Measurements from ENCODE around the gene CHAF1A.

Gene CHAF1A

DNA sequence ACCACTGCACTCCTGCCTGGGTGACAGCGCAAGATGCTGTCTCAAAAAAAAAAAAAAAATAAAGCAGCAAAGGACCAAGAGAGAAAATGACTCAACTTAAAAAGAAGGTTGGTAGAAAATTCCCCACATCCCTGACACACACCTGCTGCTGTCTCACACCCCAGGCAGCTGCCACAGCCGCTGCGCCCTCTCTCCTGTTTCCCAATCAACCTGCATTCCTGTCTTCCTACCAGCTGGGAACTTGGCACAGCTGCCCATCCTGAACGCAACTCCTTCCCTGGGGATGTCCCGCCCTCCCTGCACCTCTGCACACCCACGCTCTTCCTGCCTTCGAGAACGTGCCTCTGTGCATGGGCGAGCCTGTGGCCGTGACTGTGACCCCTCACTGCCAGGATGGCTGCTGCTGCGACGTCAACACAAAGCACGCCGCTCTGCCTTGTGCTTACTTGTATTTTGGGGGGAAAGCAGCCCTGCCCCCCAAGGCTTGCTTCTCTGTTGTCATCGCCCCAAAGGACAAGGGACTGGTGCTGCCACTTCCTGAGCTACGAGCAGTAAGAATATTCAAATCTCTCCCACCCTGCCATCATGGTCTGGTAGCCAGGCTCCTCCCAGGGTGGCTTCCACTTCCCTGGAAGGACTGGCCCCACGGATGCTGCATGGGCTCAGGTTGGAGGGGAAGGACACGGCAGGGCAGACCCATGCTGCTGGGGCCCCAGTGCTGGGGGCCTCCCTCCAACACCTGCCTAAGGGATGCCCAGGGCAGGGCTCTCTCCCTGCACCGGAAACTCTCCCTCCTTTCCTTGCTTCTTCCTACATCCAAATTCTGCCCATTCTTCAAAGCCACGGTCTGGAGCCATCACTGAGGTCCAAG lies 22.8 kb upstream of the CHAF1A start:
- DNase-seq (ENCODE audit: low read depth in 2 of 2) = no peak

DNA sequence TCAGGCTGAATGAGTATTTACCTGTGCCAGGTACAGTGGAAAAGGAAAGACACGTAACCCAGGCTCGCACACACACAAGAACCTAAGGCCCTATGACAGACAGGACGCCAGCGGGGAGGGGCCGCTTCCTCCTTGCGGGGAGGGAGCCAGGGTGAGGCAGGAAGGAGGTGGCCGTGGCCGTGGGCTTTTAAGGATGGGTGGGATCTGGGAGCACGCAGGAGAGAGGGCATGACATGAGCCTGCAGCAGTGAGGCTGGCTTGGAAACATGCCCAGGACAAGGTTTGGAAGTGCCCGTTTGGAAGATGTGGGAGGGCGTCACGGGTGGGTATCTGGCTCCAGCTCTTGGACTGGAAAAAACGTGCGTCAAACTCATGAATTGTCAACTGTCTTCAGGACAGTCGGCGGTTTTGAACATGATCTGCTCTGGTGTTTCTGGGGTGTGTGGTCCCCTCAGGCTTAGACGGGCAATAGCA lies 22.1 kb upstream of the CHAF1A start:
- peak in 1 of 2 donors; percentile 14 for DNase-seq (ENCODE audit: low read depth in 2 of 2)

DNA sequence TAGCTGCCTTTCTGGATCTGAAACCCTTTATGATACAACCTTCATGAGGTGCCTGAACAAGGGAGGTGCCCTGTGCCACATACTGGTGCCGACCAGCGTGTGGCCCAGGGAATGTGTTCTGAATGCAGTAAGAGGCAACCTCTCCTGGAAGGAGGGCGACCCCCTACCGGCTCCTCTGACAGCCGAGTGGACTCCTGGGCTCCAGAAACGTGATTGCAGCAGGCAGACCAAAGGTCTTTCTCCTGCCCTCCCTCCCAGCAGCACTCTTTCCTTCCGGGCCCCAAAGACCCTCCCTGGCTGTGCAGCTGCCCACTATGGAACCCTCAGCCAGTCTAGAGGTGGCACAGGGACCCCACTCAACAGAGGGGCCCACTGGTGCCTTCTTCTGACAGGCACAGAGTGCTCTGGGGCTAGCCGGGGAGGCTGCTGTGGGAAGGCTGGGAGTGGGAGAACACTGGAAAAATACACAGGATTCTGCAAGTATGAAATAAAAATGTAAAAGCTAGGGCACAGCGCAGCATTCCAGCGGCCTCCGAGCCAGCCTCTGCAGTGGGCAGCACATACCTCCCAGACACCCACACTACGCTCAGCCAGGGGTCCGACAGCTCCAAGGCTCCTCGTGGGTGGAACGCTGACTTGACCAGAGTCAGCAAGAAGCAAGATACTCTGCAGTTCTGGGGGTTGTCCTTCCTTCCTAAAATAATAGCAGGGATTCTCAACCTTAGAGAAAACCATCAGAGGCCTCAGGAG lies 17.0 kb upstream of the CHAF1A start:
- DNase-seq (ENCODE audit: low read depth in 2 of 2) = no peak

DNA sequence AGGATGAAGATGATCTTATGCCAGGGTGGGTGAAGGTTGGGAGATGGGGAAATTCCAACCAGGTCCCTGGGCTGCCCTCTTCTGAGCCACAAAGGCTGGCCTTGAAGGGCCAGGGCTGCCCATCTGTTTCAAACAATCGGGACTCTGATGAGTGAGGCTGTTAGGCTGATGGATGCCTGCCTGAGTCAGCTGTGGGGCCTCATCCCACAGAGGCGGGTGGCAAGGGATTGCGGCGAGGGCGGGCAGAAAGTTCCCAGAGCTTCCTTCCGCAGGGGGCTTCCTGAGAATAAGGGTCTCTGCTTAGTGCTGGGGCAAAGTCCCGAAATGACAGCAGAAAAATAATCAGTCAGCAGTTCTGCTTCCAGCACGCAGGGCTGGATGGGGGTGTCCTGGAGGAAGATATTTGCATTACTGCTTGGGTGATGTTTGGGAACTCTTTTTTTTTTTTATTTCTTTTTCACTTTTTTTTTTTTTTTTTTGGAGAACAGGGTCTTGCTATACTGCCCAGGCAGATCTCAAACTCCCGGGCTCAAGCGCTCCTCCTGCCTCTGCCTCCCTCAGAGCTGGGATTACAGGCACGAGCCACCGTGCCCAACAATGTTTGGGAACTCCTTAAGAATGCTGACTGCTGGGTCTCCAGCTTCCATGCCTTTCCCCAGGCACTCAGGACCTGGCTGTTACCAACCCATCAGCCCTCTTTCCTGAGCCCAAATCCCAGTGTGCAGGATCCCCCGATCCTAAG lies 16.2 kb upstream of the CHAF1A start:
- DNase-seq (ENCODE audit: low read depth in 2 of 2) = no peak

DNA sequence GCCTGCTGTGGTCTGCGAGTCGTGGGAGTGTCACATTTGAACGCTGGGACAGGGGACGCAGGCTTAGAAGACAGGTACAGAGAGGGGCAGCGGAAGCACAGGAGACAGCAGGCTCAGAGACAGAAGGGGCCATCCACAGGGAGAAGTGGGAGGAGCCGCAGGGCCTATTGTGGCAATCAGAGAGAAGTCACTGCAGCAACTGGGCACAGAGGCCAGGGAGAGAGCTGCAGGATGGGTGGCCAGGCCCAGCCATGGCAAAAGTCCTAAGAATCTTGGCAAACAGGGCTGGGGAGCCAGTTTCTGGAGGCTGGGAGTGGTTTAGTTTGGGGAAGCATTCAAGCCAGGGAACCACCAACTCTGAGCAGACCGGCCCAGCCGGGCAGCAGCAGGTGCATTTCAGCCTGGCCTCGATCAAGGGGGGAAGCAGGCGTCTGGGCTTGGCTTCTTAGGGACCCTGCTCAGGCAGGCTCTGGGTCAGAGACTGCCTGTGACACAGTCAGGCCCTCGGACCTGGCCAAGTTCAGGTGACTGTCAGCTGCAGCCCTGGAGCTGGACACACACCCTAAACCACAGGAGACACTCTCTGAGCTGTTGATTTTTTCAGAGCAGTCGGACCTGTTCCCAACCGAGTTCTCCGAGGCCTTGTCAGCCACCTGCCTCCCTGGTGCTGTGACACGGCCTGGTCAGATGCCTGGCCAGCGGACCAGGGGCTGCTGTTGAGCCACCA lies 13.9 kb upstream of the CHAF1A start:
- no peak for DNase-seq (ENCODE audit: low read depth in 2 of 2)

DNA sequence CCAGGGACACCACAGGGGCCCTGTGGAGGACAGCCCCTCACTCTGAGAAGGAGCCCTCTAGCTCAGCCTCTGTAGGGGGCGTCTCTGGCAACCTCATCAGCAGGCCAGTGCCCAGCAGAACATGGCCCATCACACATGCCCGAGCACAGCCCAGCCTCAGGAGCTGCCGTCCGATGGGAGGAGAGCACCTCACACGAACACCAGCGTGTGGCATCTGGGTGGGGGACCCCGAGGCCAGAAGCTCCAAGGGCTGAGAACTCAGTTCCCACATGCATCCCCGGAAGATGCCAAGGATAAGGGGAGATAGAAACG lies 13.4 kb upstream of the CHAF1A start:
- DNase-seq (ENCODE audit: low read depth in 2 of 2) = no peak

DNA sequence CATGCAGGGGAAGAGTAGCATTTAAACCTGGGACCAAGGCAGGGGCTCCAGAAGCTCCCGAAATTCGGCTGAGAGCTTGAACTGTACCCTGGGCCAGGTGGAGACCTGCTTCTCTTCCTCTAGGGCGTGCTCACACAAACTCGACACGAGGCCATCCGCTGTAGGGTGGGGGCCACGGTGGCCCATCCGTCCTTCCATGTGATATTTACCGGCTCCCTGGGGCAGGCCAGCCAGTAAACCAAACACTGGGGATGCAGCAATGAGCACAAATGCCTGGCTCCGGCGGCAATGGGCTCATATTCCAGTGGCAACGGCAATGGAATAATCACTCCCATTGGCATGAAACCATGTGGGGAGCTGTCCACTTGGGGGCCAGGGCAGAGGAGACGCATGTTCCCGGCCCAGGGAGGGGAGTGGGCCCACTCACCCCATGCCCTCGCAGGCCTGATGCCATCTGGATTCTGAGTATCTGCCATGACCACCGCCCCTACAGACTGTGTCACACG lies 12.9 kb upstream of the CHAF1A start:
- DNase-seq (ENCODE audit: low read depth in 2 of 2) = no peak

DNA sequence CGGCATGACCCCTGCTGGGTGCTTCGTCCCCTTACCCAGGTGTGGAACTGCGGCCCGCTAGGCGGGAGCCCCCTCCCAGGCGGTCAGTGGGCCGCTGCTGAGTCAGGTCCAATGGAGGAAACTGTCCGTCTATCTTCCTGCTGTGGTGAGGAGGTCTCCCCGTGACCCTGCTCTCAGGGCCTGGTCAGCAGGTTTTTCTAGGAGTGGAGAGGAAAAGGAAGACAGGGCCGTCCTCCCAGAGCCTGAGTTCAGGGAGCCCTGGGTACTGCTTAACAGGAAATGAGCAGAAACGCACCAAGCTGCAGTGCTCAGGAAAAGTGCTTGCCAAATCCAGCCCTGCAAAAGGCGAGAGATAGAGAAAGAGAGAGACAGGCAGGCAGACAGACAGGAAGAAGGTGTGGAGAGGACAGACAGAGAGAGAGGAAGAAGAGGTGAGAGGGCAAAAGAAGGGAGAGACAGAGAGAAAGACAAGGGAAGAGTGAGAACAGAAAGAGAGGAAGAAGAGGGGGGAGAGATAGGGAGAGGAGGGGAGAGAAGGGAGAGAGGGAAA lies 12.3 kb upstream of the CHAF1A start:
- no peak for DNase-seq (ENCODE audit: low read depth in 2 of 2)

DNA sequence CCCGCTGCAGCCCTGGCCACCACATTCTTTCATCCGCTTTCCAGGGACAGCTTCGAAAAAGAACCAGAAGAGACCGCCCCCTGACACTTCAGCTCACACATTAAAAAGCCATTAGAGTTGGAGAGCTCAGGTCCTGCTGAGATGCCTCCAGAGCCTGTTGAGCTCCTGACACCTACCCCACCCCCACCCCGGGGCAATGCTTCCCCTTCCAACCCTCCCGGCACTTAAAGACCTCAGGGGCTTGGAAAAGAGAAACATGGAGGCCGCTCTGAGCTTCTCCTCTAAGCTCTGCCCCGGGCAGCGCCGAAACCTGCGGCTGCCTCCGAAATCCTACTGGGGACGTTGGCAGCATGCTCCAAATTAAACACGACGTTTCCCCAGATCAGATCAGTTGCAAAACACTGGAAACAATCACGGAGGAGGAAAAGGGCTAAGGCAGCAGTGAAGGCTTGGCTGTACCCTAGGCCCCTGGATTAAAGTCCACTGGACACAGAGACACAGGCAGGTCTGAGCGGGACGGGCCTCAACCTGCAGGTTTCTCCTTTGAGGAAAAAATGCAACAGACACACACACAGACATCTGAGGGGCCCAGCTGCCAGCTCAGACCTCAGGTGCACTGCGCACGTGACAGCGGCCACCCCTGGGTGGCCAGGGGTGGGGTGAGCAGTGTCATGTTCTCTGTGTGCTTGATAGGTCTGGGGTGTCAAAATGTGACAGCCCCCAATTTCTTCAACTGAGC lies 11.7 kb upstream of the CHAF1A start:
- no peak for DNase-seq (ENCODE audit: low read depth in 2 of 2)

DNA sequence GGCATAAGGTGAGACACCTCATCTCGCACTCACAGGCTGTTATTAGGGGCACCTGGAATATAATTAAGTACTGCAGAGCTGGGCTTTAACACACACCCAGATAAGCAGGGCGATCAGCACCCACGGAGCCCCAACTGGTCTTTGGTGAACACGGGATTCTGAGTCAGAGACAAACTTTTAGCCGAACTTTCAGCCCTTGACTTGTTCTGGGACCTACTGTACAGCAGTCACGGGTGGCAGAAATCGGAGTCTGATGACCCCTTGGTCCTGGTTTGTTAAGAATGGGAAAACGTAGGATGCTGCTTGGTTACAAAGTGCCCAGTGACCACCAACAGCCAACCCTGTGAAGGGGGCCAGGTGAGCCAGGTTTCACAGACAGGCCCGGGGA lies 11.1 kb upstream of the CHAF1A start:
- DNase-seq (ENCODE audit: low read depth in 2 of 2) = no peak

DNA sequence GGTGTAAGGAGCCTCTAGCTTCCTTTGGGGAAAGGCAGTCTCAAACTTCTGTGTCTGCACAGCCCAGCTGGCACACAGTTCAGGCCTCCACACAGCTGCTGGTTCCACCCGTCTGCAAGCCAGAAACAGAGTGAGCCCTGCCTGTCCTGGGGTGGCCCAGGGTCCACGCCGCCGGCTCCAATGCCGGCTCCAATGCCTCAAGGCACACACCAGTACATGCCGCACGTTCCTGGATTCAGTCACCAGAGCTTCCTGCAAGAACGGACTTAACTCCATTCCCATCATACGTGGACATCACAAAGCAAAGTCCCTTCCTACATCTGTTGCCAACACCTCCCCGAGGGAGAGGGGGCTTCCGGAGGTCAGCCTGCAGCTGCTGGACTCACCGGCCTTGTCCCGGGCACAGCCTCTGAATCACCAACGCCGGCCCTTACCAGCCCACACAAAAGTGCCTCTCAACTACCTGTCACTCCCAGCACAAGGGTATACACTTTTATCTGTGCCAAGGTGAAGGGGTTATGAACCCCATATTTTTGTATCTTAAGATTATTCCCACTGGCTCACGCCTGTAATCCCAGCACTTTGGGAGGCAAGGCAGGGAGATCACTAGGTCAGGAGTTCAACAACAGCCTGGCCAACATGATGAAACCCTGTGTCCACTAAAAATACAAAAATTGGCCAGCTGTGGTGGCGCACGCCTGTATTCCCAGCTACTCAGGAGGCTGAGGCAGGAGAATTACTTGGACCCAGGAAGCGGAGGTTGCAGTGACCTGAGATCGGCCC lies 10.5 kb upstream of the CHAF1A start:
- DNase-seq (ENCODE audit: low read depth in 2 of 2) = no peak

DNA sequence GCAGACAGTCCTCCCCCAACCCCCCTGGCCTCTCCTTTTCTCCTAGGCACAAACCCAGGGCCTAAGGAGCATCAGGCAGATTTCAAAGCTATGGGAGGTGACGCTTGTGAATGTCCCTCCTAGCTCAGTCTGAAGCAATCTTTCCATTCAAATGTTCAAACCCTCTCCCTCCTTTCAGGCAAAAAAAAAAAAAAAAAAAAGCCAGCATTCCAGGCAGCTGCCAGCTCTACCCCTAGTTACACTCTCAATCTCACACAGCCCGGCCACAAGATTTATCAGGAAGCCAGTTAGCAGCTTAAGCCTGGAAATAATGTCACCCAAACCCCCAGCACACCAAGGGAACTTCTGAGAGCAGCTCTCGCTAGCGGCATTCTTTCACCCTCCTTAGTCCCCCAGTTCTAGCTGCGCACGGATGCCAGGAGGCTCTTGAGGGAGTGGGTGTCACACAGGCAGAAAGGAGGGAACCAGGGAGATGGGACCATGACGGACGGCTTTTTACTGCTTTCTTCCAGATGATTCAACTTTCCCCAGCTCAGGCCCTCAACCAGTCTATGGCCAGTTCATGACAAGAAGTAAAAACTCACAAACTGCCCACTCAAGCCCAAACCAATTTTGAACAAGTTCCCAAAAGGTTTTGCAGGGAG lies 8.4 kb upstream of the CHAF1A start:
- no peak for DNase-seq (ENCODE audit: low read depth in 2 of 2)

DNA sequence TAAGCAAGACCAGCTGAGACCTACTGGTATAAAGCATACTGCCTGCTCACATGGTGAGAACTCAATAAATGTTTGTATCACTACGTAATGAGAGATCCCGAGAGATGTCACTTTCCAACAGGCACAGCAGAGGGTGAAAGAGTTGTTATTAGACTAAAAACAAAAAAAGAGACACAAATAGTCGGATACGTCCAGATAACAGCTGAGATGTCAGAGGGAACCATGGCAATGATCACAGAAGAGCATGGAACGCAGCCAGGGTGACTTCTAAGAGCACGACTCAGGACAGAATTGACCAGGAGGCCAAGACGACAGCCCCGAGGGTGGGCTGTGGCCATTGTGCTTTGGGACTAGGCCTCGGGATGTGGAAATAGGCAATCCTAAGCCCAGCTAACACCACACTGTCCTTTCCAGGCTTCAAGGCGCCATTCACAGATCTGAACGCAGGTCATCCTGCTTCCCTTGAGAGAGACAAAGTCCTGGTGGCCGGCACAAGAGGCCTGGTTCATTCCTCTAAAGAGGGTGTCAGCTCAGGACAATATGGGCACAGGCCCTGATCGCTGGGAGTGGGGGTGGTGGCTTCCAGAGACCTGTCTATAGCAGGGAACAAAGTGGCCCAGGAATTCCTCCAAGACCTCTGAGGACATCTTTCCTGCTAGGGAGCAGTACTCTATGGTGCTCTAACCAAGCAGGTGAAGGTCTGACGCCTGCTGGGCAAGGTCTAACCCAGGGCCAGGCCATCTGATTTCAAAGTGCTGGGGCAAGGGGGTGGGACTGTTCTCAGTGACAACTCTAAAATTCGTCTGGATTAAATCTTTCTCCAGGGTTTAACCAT lies 5.3 kb upstream of the CHAF1A start:
- no peak for DNase-seq (ENCODE audit: low read depth in 2 of 2)

DNA sequence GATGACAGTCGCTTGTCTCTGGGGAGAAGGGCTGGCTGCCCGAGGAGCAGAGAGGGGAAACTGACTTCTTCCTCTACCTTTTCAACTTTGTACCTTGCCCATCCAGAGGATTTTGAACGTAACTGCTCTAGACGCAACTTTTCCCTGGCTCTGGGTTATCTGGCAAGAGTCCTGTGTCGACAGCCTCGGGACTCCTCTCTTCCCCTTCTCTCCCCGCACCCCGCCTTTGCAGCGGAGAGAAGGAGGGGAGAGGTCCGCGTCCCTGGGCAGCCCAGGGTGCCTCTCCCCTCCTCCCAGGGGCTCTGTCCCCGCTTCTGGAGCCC lies 2.7 kb upstream of the CHAF1A start:
- no peak for DNase-seq (ENCODE audit: low read depth in 2 of 2)

DNA sequence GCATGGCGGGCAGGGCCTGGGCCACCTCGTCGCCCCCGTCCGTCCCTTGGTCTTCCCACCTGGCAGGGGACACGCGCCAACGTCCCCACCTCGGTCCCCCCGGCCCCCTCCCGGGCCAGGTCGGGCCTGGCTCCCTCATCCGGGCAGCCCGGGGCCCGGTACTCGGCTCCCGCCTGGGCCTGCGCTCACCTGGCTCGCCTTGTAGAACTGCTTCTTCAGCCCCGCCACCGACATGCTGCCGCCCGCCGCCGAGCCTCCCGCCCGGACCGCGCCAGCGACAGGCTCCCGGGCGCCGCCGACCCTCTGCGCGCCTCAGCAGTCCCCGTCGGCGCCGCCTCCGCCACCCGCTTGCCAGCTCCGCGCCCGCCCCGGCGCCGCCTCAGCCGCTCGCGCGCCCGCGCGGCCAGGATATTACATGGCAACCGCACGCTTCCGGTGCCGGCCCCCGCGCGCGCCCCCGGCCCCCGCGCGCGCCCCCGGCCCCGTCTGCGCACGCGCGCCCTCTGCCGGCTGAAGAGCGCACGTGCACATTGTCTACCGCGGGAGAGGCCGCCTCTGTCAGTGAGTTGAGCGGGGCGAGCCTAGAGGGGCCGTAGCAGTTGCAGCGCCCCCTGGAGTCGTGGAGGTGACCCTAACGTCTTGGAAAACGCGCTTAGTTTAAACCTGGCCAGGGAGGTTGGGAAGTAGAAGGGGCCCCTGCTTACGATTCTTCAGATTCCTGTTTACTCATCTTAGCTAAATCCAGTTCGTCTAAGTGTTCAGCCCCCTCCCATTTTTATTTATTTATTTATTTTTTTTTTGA lies 2.1 kb upstream of the CHAF1A start, which contains the start of gene SH3GL1:
Gene SH3GL1, minus strand, starts transcription at position 413 of the 802 bp plus-strand sequence. Its CDS starts 179 bp downstream, at position 234.
- DNase-seq (ENCODE audit: low read depth in 2 of 2) = peak; percentile 81 to 83

DNA sequence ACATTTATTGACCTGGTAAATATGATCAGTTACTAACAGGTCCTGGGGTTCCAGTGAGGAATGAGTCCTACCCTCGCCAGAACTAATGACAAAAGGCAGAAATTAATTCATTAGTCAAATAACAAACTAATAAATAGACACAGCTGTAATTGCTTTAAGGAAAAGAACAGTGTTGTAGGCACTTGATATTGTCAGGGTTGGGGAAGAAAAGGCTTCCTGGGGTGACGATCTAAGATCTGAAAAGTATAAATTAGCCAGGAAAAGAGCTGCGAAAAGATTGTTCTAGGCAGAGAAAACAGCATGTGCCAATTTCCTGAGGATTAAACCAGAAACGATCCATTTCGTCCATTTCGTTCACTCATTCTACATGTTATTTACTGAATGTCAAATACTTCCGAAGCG lies 670 bp upstream of the CHAF1A start:
- DNase-seq (ENCODE audit: low read depth in 2 of 2) = no peak

DNA sequence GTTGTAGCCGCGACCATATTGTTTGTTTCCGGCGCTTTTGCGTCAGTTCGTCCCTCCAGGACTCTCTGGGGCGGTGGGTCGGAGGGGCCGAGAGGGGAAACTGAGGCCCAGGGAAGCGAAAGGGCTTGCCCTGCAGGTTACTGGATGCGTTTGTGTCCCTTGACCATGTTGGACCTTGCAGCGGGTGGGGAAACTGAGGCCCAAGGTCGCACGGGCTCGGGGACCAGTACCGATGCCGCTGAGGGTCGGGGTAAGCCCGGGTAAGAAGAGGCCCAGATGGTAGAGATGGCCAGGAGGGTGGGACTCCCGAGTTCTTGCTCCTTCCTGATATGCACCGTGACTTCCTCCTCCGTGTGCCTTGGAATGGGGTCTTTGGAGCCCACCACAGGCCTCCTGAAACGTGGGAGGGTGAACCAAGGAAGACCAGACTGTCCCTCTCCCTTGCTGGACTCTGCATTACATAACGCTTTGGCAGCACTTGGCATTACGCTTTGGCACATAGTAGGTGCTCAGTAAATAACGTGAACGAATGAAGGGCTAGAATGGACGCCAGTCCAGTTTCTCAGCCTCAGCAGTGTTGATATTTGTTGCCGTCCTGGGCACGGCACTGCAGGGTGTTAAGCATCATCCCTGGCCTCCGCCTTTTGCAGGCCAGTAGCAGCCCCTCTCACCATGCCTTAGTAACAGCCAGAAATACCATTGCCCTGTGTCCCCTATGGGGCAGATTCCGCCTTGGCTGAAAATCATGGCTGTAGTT lies 743 bp downstream of the CHAF1A start:
- no peak for DNase-seq (ENCODE audit: low read depth in 2 of 2)

All from stimulated activated CD8-positive, alpha-beta memory T cell treated with anti-CD3 and anti-CD28 coated beads, Interleukin-15, amount 100 ng/mL, for 4 hours (primary cell).